Fibroblast of pulmonary artery (primary cell): ENCODE results near the gene GAS2L2.

Source experiments
- DNase-seq: peaks from one replicate; pipeline ENCODE4 v3.0.0-alpha.2; 2010; ENCODE audit warnings: low read depth
- H3K4me3 ChIP-seq: replicated peaks from 2 replicates; pipeline ENCODE4 v1.5.1; 2011; ENCODE audit warnings: low read depth, mild to moderate bottlenecking, control low read depth, low read length, moderate library complexity
- TF ChIP-seq, protein P1 (sequence below): IDR thresholded peaks from 2 replicates; pipeline ENCODE4 v1.5.1; 2011; ENCODE audit warnings: mild to moderate bottlenecking, control low read depth, low read length, inconsistent platforms; ENCODE audit errors: missing control alignments

GAS2L2 gene

DNA sequence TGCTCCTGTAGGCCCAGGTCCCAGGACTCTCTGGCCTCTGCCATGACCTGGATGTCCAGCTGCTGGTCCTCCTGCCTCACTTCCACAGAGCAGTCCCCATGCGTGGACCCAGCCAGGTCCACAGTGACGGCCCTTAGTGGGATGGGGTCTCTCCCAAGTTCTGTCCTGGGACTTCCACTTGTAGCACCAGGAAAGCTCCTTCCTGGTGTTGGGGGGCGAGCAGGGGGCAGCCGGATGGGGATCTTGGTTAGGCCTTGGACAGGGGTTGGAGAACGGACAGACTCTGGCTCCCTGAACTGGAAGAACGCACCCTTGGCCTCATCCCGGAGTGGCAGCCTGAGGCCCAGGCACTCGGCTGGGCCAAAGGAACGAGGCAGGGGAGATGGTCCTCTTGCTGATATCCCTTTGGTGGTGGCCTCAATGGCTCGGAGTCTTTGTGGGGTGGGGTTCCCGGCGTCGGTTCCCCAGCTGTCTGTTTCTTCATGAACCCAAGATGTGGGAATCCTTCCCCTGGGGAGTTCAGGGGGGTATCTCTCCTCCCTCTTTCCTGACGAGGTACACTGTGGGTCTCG is 7.2 kb downstream of the GAS2L2 start:
- DNase-seq: no peak
- TF ChIP-seq, protein P1, sequence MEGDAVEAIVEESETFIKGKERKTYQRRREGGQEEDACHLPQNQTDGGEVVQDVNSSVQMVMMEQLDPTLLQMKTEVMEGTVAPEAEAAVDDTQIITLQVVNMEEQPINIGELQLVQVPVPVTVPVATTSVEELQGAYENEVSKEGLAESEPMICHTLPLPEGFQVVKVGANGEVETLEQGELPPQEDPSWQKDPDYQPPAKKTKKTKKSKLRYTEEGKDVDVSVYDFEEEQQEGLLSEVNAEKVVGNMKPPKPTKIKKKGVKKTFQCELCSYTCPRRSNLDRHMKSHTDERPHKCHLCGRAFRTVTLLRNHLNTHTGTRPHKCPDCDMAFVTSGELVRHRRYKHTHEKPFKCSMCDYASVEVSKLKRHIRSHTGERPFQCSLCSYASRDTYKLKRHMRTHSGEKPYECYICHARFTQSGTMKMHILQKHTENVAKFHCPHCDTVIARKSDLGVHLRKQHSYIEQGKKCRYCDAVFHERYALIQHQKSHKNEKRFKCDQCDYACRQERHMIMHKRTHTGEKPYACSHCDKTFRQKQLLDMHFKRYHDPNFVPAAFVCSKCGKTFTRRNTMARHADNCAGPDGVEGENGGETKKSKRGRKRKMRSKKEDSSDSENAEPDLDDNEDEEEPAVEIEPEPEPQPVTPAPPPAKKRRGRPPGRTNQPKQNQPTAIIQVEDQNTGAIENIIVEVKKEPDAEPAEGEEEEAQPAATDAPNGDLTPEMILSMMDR: no peak
- H3K4me3 ChIP-seq: no peak overlapping the region

GRCh38 chr17:35745246-35745645 is 7.8 kb downstream of the GAS2L2 start:
- DNase-seq: no peak
- no peak overlapping the region for H3K4me3 ChIP-seq
- TF ChIP-seq, protein P1: no peak

DNA sequence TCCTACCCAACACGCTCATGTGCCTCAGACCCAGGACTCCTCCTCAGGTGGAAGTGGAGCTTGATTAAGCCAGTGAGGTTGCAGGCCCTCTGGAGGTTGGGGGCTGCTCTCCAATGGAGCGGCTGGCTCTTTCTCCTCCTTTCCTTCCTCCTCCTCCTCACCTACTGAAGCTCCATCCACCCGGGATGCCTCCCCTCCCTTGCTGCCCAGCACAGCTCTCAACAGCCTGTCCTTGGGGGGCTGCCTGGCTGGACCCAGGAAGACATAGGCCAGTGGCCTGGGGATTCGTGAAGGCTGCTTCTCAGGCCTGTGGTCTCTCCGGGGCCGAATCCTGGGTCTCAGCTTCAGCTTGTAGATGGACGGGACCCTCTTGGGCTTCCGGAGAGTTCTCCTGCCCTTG is 8.2 kb downstream of the GAS2L2 start:
- DNase-seq: no peak
- no peak overlapping the region for H3K4me3 ChIP-seq
- TF ChIP-seq, protein P1: no peak

- no peak overlapping the region for H3K4me3 ChIP-seq
- DNase-seq: peak; percentile 59
- TF ChIP-seq, protein P1: no peak
These were observed 9.3 kb downstream of the GAS2L2 start for GRCh38 chr17:35743626-35744328.

GRCh38 chr17:35742896-35743477 is 10.1 kb downstream of the GAS2L2 start:
- TF ChIP-seq, protein P1: no peak
- no peak overlapping the region for H3K4me3 ChIP-seq
- DNase-seq: no peak

GRCh38 chr17:35742496-35742895 is 10.5 kb downstream of the GAS2L2 start:
- H3K4me3 ChIP-seq: no peak overlapping the region
- DNase-seq: no peak
- TF ChIP-seq, protein P1: no peak
